GM12801 (cell line): Measurements from ENCODE around the gene IL4R.

ENCODE experiments used
- CTCF ChIP-seq: IDR thresholded peaks from one replicate; pipeline ENCODE4 v1.5.1; 2011; ENCODE audit warnings: control low read depth; ENCODE audit not compliant: insufficient read length; ENCODE audit errors: extremely low read depth

IL4R gene

DNA sequence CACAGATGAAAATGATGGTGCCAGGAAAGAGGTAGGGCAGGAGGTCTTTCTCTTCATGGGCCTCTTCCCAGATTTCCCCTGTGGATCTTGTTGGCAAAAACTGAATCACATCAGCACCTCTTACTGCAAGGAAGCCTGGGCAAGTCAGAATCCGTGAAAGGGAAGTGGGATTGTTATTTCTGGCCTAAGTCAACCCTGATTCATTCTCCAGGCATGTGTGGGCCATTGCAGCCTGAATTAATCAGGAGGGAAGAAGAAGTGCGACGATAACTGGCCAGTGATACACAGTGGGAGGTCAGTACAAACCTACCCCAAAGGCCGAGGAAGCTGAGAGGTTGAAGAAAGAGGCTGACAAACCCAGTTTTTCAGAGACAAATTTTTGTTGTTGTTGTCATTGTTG lies 27.3 kb upstream of the IL4R start:
- no peak for TF ChIP-seq CTCF

- no peak for TF ChIP-seq CTCF
Measured at GRCh38 chr16:27287051-27287811, 26.5 kb upstream of the IL4R start.

- TF ChIP-seq CTCF, result no peak
Measured at GRCh38 chr16:27287887-27288286, 25.9 kb upstream of the IL4R start.

GRCh38 chr16:27289669-27290068 lies 24.1 kb upstream of the IL4R start:
- no peak for TF ChIP-seq CTCF

GRCh38 chr16:27290562-27290961 lies 23.2 kb upstream of the IL4R start:
- no peak for TF ChIP-seq CTCF

- no peak for TF ChIP-seq CTCF
Measured at GRCh38 chr16:27291106-27291505, 22.7 kb upstream of the IL4R start.

- TF ChIP-seq CTCF, result no peak
Measured at GRCh38 chr16:27291722-27292240, 22.0 kb upstream of the IL4R start.
